HepG2 (cell line): Measurements from ENCODE around the gene ZC3H8. TPM values are rescaled to one million over a fixed set of nuclear protein-coding genes. Genes with fewer than 3 reads are reported as not detected.

Experiments used
- CBFB ChIP-seq: sonication (generic); formaldehyde crosslinking; IDR thresholded peaks from 2 replicates; pipeline ENCODE4 v1.4.0; 2020; ENCODE audit warnings: missing genetic modification reagents
- CHD4 ChIP-seq: fragments of 200-600 bp; sonication (generic); IDR thresholded peaks from 2 replicates; pipeline ENCODE4 v1.7.0; 2017; ENCODE audit warnings: mild to moderate bottlenecking, low read length, borderline replicate concordance
- CREM ChIP-seq, 2 experiments: sonication (generic) in 1 of 2; formaldehyde crosslinking in 1 of 2; IDR thresholded peaks; 2 replicates each; pipeline versions ENCODE4 v1.4.0 to v1.6.1; 2016 to 2020; ENCODE audit warnings: antibody characterized with exemption in 1 of 2, mild to moderate bottlenecking in 1 of 2, missing genetic modification reagents in 1 of 2
- DZIP1 ChIP-seq: sonication (generic); formaldehyde crosslinking; IDR thresholded peaks from 2 replicates; pipeline ENCODE4 v1.5.0; 2020; ENCODE audit warnings: mild to moderate bottlenecking, missing genetic modification reagents
- FOXJ3 ChIP-seq: sonication (generic); formaldehyde crosslinking; IDR thresholded peaks from 2 replicates; pipeline ENCODE4 v1.4.0; 2020; ENCODE audit warnings: missing genetic modification reagents, mild to moderate bottlenecking, borderline replicate concordance
- KAT7 ChIP-seq: IDR thresholded peaks from 2 replicates; pipeline ENCODE4 v1.6.1; 2018; ENCODE audit warnings: borderline replicate concordance, missing compliant biosample characterization
- LRRFIP1 ChIP-seq: sonication (generic); formaldehyde crosslinking; conservative IDR thresholded peaks from 2 replicates; pipeline ENCODE4 v1.4.0; 2020; ENCODE audit warnings: missing genetic modification reagents
- MLLT10 ChIP-seq: sonication (generic); formaldehyde crosslinking; IDR thresholded peaks from 2 replicates; pipeline ENCODE4 v1.4.0; 2020; ENCODE audit warnings: missing genetic modification reagents
- NFYC ChIP-seq: IDR thresholded peaks from 2 replicates; pipeline ENCODE4 v1.6.1; 2016; ENCODE audit warnings: missing genetic modification reagents, missing compliant biosample characterization
- SOX5 ChIP-seq: IDR thresholded peaks from 2 replicates; pipeline ENCODE4 v1.6.1; 2016; ENCODE audit warnings: borderline replicate concordance
- SP2 ChIP-seq: sonication (generic); formaldehyde crosslinking; IDR thresholded peaks from 2 replicates; pipeline ENCODE4 v1.5.1; 2020; ENCODE audit warnings: mild to moderate bottlenecking, missing genetic modification reagents
- ZBTB20 ChIP-seq: sonication (generic); formaldehyde crosslinking; IDR thresholded peaks from 2 replicates; pipeline ENCODE4 v1.8.1; 2023; ENCODE audit warnings: missing genetic modification reagents, low read depth, mild to moderate bottlenecking, borderline replicate concordance
- ZBTB7A ChIP-seq: sonication (generic); formaldehyde crosslinking; IDR thresholded peaks from 2 replicates; pipeline ENCODE4 v1.8.0; 2022; ENCODE audit warnings: mild to moderate bottlenecking, missing genetic modification reagents
- ZNF256 ChIP-seq: sonication (generic); formaldehyde crosslinking; conservative IDR thresholded peaks from 2 replicates; pipeline ENCODE4 v1.4.0; 2020; ENCODE audit warnings: missing genetic modification reagents
- ZNF260 ChIP-seq: sonication (generic); formaldehyde crosslinking; IDR thresholded peaks from 2 replicates; pipeline ENCODE4 v1.4.0; 2020; ENCODE audit warnings: missing genetic modification reagents, low read depth, mild to moderate bottlenecking, borderline replicate concordance
- ZNF746 ChIP-seq: sonication (generic); formaldehyde crosslinking; IDR thresholded peaks from 2 replicates; pipeline ENCODE4 v1.8.0; 2022; ENCODE audit warnings: mild to moderate bottlenecking, missing genetic modification reagents
- ZNF772 ChIP-seq: sonication (generic); formaldehyde crosslinking; IDR thresholded peaks from 2 replicates; pipeline ENCODE4 v1.5.0; 2020; ENCODE audit warnings: mild to moderate bottlenecking, missing genetic modification reagents
- ZNF790 ChIP-seq: sonication (generic); formaldehyde crosslinking; IDR thresholded peaks from 2 replicates; pipeline ENCODE4 v1.8.0; 2022; ENCODE audit warnings: missing genetic modification reagents, mild to moderate bottlenecking, borderline replicate concordance
- polyA plus RNA-seq, 8 experiments: library from polyadenylated mRNA; depleted of rRNA in 3 of 8; stranded (reverse) in 7 of 8; unstranded in 1 of 8; fragments of >200 nt; fragmentation: Illumina TruSeq in 4 of 8; extraction: Trizol in 4 of 8; gene quantifications; 2 replicates each; pipeline versions ENCODE4 v1.2.1 to v1.2.3, GENCODE V29; 2011 to 2016; ENCODE audit warnings: low read depth in 4 of 8, missing spikeins in 1 of 8, mixed read lengths in 1 of 8; ENCODE audit not compliant: insufficient read depth in 1 of 8
- total RNA-seq, 5 experiments: library from RNA; depleted of rRNA; stranded (reverse); fragments of >200 nt; fragmentation: Illumina TruSeq; extraction: Trizol; gene quantifications; 2 replicates each; pipeline ENCODE4 v1.2.3, GENCODE V29; 2016; ENCODE audit warnings: low read depth in 1 of 5
- TF ChIP-seq, protein P1 (sequence below): sonication (generic); formaldehyde crosslinking; IDR thresholded peaks from 2 replicates; pipeline ENCODE4 v1.4.0; 2020; ENCODE audit warnings: missing genetic modification reagents
- TF ChIP-seq, protein P2 (sequence below): sonication (generic); formaldehyde crosslinking; IDR thresholded peaks from 2 replicates; pipeline ENCODE4 v1.9.0; 2021; ENCODE audit warnings: missing genetic modification reagents, borderline replicate concordance

Gene ZC3H8
- total and polyA plus RNA-seq, 2 of the 13 experiments (the other 11 are each of a cell fraction or from before 2014, with no cell fraction given): 4.5 to 17.0 TPM

DNA sequence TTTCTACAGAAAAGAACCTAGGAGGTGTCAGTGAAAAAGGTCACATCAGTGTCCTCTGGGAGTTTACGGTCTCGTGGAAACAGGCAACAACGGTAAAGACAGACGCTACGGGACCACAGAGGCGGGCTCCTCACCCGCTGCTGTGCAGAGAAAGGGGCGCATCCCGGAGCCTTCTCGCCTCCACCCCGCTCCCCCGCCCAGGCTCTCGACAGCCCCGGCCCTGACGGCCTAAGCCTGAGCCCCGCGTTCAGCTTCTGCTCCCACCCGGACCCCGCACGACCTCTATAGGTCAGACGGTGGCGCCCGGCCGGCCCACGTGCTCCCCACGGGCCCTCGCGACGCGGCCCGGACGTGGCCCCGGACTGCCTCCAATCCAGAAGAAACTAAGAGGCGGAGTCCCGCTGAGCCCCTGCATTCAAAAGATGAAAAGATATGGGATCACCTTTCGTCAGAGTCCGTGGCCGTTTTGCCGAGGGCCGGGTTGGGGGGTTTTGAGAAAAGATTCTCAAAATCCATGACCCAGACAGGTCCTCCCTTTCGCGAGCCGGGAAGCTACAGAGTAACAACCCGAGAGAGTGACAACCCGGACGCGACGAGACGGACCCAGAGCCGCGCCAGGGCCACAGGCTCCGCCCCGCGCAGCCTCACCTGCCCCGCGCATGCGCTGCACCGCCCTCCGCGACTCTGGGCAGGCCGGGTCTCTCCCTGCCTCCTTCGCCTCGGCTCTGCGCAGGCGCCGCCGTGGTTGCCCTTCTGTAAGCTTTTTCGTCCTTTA is at the start of gene ZC3H8 (continued):
- TF ChIP-seq DZIP1 (CRISPR knock-in tag) (peak; percentile 92), FOXJ3 (CRISPR knock-in tag) (no peak; the same call in 1 of the 2 replicates), ZBTB7A (CRISPR knock-in tag) (peak; percentile 78; the same call in 1 of the 2 replicates), ZBTB20 (CRISPR knock-in tag) (peak; percentile 58), LRRFIP1 (no peak), NFYC (CRISPR knock-in tag) (peak; percentile 48; the same call in 1 of the 2 replicates), SP2 (CRISPR knock-in tag) (no peak), ZNF772 (CRISPR knock-in tag) (peak; percentile 68; the same call in 1 of the 2 replicates), ZNF790 (CRISPR knock-in tag) (peak; percentile 78; the same call in 1 of the 2 replicates), CBFB (CRISPR knock-in tag) (no peak), SOX5 (no peak), ZNF256 (CRISPR knock-in tag) (peak; percentile 87; the same call in 1 of the 2 replicates), KAT7 (CRISPR knock-in tag) (0 out of 2 replicates have a peak, but pooled peaks have one; percentile 56), CREM (IDR thresholded peaks at IDR 0.05) (no peak; the same call in 1 of the 2 replicates), CREM (CRISPR knock-in tag; IDR thresholded peaks at IDR 0.05) (no peak), CHD4 (no peak), ZNF746 (peak; percentile 85), ZNF260 (CRISPR knock-in tag) (no peak), MLLT10 (CRISPR knock-in tag) (no peak)
- TF ChIP-seq, protein P1, sequence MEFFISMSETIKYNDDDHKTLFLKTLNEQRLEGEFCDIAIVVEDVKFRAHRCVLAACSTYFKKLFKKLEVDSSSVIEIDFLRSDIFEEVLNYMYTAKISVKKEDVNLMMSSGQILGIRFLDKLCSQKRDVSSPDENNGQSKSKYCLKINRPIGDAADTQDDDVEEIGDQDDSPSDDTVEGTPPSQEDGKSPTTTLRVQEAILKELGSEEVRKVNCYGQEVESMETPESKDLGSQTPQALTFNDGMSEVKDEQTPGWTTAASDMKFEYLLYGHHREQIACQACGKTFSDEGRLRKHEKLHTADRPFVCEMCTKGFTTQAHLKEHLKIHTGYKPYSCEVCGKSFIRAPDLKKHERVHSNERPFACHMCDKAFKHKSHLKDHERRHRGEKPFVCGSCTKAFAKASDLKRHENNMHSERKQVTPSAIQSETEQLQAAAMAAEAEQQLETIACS: peak; percentile 60
- TF ChIP-seq, protein P2, sequence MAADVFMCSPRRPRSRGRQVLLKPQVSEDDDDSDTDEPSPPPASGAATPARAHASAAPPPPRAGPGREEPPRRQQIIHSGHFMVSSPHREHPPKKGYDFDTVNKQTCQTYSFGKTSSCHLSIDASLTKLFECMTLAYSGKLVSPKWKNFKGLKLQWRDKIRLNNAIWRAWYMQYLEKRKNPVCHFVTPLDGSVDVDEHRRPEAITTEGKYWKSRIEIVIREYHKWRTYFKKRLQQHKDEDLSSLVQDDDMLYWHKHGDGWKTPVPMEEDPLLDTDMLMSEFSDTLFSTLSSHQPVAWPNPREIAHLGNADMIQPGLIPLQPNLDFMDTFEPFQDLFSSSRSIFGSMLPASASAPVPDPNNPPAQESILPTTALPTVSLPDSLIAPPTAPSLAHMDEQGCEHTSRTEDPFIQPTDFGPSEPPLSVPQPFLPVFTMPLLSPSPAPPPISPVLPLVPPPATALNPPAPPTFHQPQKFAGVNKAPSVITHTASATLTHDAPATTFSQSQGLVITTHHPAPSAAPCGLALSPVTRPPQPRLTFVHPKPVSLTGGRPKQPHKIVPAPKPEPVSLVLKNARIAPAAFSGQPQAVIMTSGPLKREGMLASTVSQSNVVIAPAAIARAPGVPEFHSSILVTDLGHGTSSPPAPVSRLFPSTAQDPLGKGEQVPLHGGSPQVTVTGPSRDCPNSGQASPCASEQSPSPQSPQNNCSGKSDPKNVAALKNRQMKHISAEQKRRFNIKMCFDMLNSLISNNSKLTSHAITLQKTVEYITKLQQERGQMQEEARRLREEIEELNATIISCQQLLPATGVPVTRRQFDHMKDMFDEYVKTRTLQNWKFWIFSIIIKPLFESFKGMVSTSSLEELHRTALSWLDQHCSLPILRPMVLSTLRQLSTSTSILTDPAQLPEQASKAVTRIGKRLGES (CRISPR knock-in tag): peak; percentile 92
